ENCODE results near the gene UNC5C. TPM values are rescaled to one million over a fixed set of nuclear protein-coding genes. Genes with fewer than 3 reads are reported as not detected.

Gene UNC5C
- total and polyA plus RNA-seq, 2 of the 8 experiments (the other 6 are each of a cell fraction or from before 2014, with no cell fraction given): 0.30 to 1.3 TPM

DNA sequence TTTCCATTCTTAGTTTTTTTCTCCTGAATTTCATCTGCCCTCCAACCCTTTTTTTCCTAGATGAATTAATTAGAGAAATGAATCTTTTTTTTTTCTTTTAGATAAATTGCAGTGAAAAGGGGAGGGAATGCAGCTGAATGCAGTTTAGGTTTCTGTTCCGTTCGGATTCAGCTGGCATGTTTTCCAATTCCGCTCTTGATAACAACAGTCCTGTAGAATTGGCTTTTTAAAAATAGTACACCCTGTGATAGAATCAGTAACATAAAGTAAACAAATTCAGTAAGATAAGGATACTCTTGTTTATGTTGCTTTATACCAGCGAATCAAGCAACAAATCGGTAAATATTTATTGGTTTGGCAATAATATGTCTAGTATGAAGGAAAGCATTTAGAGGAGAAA is 103.5 kb downstream of the UNC5C start:
- Histone ChIP-seq H2BK5ac (ENCODE audit: low read depth, low read length) (no peak overlapping the region), H4K5ac (ENCODE audit: insufficient read length, low read depth, low read length) (no peak overlapping the region), H3K27me3 (replicated peaks in 1 of 4; ENCODE audit: control insufficient read depth in 3 of 4, extremely low read depth in 1 of 4, insufficient read depth in 3 of 4, low read length in 3 of 4) (no peaks in the 10 kb centered on the region), H3K79me2 (ENCODE audit: control insufficient read depth in 1 of 2, insufficient read depth in 2 of 2, low read length in 2 of 2) (no peaks in the 10 kb centered on the region), H3K79me1 (ENCODE audit: low read depth, low read length) (no peaks in the 10 kb centered on the region), H2AK5ac (ENCODE audit: low read depth, low read length) (no peak overlapping the region), H3K23ac (ENCODE audit: insufficient read length) (no peak overlapping the region), H3K4ac (replicated peaks; ENCODE audit: insufficient read length, low read depth, low read length) (no peak overlapping the region), H3K4me3 (ENCODE audit: extremely low read depth in 1 of 4, insufficient read depth in 2 of 4, low read depth in 3 of 4, low read length in 4 of 4) (no peak overlapping the region), H3K4me2 (ENCODE audit: insufficient read depth in 1 of 2, low read depth in 2 of 2, low read length in 2 of 2) (no peak overlapping the region), H3K23me2 (ENCODE audit: low read depth, low read length) (0 out of 2 replicates have a peak, but pooled peaks cover 2% of the 10 kb centered on the region), H2BK120ac (replicated peaks; ENCODE audit: low read depth, low read length) (no peak overlapping the region), H3K36me3 (ENCODE audit: control insufficient read depth in 2 of 4, insufficient read depth in 4 of 4, low read length in 3 of 4) (no peaks in the 10 kb centered on the region), H4K20me1 (replicated peaks in 1 of 2; ENCODE audit: control insufficient read depth in 1 of 2, insufficient read depth in 2 of 2, low read length in 2 of 2) (no peaks in the 10 kb centered on the region), H2AFZ (ENCODE audit: low read length) (no peak overlapping the region; the same call in 1 of the 2 replicates), H2BK12ac (ENCODE audit: low read depth, low read length) (no peak overlapping the region), H4K91ac (replicated peaks; ENCODE audit: insufficient read length, low read length) (no peak overlapping the region), H2BK20ac (ENCODE audit: low read length) (no peak overlapping the region), H2BK15ac (ENCODE audit: low read length) (no peak overlapping the region), H3K4me1 (replicated peaks in 1 of 4; ENCODE audit: control insufficient read depth in 3 of 4, insufficient read depth in 4 of 4, low read length in 3 of 4) (no peaks in the 10 kb centered on the region), H3K9ac (replicated peaks in 1 of 4; ENCODE audit: extremely low read depth in 1 of 4, low read depth in 3 of 4, low read length in 3 of 4) (no peak overlapping the region), H4K8ac (ENCODE audit: extremely low read depth, insufficient read depth, low read length) (no peak overlapping the region), H3K27ac (ENCODE audit: low read depth, low read length) (no peak overlapping the region), H3K56ac (replicated peaks; ENCODE audit: insufficient read length, low read depth, low read length) (no peak overlapping the region), H3K14ac (ENCODE audit: insufficient read length) (no peak overlapping the region), H3K9me3 (ENCODE audit: insufficient read depth in 2 of 2, low read depth in 1 of 2, low read length in 1 of 2) (no peaks in the 10 kb centered on the region), H3K18ac (ENCODE audit: extremely low read depth, low read length) (no peak overlapping the region)
- no peak for DNase-seq (ENCODE audit: low read depth in 1 of 2, low spot score in 2 of 2)
- TF ChIP-seq RBBP5 (IDR thresholded peaks at IDR 0.05; ENCODE audit: borderline replicate concordance, low read depth, low read length) (no peak), MAFK (IDR thresholded peaks at IDR 0.05; ENCODE audit: low read depth, low read length) (no peak), JUND (IDR thresholded peaks at IDR 0.05; ENCODE audit: low read length) (no peak), FOSL1 (IDR thresholded peaks at IDR 0.05; ENCODE audit: insufficient read depth, low read depth, low read length) (no peak), NANOG (IDR thresholded peaks at IDR 0.05; ENCODE audit: insufficient read depth, low read depth, low read length, poor library complexity, severe bottlenecking) (no peak), CBX8 (IDR thresholded peaks at IDR 0.05; ENCODE audit: borderline replicate concordance, low read depth, low read length) (no peak), EZH2 (IDR thresholded peaks at IDR 0.05; ENCODE audit: low read depth, low read length, severe bottlenecking) (no peak), KDM5A (IDR thresholded peaks at IDR 0.05; ENCODE audit: low read length) (no peak), GTF2F1 (IDR thresholded peaks at IDR 0.05; ENCODE audit: borderline replicate concordance, low read depth, low read length) (no peak)
- 96% methylated on average over 5 of the region's 5 CpGs; no CpG with 5 or more reads in 1 of the 2 experiments for WGBS, 2 experiments (ENCODE audit: extremely low coverage in 1 of 2, insufficient coverage in 1 of 2, insufficient read length in 1 of 2, insufficient replicate concordance in 2 of 2, low coverage in 1 of 2, low lambda C conversion rate in 2 of 2, missing lambda C conversion rate in 1 of 2)
- CTCF ChIA-PET (ENCODE audit: partially characterized antibody): no interaction called here
- POLR2A ChIA-PET (ENCODE audit: partially characterized antibody): no interaction called here
- no peak for FAIRE-seq
